NCI-H226 (cell line): Measurements from ENCODE around the gene MROH2A.
A peak's percentile ranks its signal among the peaks of the same experiment; 100 is the strongest.

Experiments
- DNase-seq: peaks from one replicate; pipeline ENCODE4 v3.0.0-alpha.2; 2015

Gene MROH2A

DNA sequence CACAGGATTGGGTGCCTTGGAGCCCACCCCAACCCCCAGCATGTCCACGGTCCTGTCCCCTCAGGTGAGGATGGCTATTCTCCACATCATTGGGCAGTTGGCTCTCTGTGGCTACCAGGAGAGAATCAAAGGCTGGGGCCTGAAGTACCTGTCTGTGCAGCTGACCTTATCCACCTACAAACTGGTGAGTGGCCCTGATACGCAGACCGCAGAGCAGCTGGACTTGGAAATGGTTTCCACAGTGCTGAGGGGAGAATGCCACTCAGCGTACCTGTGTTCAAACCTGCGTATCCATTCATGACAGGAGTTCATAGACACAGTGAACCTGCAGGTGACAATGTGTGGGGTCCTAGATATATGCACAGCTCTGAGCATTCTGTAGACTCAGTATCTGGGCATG lies 21.6 kb downstream of the MROH2A start:
- no peak for DNase-seq

DNA sequence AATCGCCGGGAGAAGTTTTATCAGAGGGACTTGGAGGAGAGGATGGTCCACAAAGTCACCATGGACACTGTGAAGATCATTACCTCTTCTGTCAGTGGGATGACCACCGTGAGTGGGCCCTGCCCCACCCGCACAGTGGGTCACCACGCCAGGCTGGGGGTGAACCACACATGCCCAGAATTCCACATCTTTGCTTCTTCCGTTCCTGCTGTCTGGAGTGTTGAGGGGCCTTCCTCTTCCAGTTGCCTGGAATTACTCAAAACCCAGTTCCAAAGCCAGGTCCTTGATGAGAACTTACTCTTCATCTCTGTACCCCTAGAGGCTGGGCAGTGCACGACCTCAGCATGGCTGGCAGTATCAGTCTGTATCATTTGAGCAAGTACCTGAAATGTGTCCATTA lies 22.1 kb downstream of the MROH2A start:
- no peak for DNase-seq

- DNase-seq = peak; percentile 36
These were observed 23.4 kb downstream of the MROH2A start for GRCh38 chr2:233801357-233802131.

DNA sequence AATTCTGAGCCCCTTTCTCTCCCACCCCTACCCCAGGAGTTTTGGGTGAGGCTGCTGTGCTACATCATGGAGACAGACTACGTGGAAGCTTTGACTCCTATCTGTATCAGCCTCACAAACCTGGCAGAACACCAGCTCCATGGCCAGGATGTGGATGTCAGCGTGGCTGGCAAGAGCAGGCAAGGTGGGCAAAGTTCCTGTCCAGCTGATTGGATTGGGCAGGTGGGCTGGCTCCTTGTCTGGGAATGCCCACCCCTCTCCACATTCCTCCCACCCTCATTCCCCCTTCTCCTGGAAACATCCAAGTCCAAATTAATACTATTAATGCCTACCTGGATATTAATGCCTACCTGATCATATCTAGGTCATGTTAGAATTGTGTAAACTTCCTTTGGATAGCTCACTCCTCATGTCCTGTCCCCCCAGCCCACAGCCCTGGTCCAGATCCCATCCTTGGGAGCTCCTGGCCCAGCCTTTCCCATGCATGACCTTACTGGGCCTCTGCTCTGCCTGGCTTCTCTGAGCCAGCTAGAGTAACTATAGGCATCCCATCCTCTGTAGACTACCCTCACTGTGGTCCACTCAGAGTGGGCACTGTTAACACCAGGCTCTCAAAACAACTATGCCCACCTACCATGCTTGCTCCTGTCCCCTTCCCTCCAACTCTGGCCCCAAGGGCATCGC lies 24.1 kb downstream of the MROH2A start:
- no peak for DNase-seq

- no peak for DNase-seq
These were observed 25.3 kb downstream of the MROH2A start for GRCh38 chr2:233803292-233803911.

DNA sequence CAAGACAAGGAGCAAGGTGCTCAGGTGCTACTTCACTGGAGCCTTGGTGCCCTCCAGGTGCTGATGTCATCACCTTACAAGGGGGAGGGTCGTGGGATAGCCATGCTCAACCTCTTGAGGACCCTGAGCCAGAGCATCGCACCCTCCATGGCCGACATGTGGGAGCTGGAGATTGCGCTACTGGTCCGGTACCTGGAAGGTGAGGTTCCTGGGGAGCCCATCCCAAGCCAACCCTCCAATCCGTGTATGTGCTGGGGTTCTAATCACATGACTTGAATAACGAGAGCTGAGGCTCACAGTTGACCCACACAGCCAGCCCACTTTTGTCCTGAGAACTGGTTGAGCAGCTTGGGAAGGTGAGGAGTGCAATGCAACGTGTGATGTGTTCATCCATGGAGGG lies 25.9 kb downstream of the MROH2A start:
- DNase-seq = no peak

- no peak for DNase-seq
These were observed 29.2 kb downstream of the MROH2A start for GRCh38 chr2:233807215-233807865.

GRCh38 chr2:233807966-233808935 lies 30.1 kb downstream of the MROH2A start:
- no peak for DNase-seq

DNA sequence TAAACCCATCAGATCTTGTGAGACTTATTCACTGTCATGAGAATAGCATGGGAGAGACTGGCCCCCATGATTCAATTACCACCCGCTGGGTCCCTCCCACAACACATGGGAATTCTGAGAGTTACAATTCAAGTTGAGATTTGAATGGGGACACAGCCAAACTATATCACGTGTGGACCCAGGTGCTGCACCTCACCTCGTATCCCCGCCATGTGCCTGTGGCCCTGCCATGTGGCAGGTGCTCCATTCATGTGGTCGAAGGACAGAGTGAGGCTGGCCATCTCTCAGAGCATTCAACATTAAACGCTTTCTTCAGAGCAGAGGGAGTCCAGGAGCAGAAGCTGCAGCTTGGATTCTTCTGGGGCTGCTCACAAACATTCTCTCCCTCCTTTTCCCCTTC lies 32.3 kb downstream of the MROH2A start:
- no peak for DNase-seq

- DNase-seq = no peak
These were observed 33.0 kb downstream of the MROH2A start for GRCh38 chr2:233811087-233811486.

DNA sequence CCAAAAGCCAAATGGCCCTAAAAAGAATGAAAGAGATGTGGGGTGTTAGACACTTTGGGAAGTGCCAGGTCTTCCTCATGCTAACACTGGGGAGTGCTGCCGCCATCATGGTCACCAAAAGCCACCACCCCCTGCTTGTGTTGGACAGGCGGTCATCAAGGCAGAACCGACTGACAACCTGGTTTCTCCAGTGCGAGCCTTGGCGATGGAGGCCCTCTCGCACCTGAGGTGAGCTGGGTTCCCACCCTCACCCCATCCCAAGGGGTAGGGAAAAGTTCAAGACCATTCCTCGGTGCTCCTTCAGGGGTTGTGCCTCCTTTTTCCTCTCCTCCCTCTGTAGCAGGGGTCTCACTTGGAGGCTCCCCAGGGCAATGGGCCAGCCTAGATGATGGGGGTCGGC lies 33.6 kb downstream of the MROH2A start:
- DNase-seq = no peak

- DNase-seq = no peak
These were observed 35.3 kb downstream of the MROH2A start for GRCh38 chr2:233813236-233814055.

DNA sequence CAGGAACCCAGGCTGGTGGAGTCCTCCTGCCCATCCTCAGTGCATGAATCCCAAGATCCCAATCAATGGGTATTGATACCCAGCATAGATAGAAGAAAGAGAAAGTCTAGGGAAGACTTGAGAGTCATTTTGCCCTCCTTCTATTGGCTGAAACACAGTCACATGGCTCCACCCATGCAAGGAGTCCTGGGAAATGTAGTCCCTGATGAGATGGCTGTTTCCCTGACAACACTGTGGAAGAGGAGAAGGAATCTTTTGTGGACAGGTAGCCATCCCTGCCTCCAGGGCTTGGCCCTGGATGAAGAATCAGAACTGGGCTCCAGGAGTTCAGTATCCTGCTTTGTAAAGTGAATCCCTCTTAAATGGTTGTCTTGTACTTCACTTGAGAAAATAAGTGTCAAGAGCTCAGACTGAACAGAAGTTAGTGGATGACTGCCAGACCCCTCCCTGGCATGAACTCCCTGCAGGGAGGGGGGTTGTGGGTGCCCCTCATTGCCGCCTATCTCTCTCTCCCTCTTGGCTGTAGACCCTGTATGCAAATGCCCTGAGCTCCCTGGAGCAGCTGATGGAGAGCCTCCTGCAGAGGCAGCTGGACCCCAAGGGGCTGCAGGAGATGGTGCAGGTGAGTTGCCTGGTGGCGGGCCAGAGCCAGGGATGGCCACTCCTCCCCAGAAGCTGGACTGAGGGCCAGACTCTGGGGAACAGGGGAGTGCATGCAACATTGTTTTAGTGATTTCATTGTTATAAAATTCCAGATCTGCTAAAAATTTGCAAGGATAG lies 36.1 kb downstream of the MROH2A start:
- DNase-seq = no peak

DNA sequence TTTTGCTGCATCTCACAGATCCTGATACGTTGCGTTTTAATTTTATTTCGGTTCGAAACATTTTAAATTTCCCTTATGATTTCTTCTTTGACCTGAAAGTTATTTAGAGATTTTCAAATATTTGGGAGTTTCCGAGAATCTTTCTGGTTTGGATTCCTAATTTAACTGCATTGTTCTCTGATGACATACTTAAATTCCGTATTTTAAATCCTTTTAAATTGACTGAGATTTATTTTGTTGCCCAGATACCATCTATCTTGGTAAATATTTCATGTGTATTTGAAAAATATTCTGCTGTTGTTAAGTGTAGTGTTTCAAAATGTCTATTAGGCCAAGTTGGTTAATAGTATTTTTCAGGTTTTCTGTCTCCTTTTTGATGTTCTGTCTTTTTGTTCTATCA lies 37.7 kb downstream of the MROH2A start:
- DNase-seq = no peak

DNA sequence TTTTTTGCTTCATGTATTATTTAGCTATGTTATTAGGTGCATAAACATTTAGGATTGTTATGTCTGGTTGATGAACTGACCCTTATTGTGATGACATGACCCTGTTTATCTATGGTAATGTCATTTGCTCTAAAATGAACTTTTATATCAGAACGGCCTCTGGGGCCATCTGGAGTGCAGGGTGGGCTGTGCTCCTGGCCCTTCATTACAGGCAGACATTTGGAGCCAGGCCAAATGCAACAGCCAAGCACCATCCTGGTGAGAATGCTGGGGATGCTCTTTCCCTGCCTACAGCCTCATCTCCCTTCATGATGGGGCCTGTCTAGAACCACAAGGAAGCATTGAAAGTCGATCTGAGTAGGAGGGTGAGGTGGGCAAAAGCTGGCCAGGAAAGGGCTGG lies 38.2 kb downstream of the MROH2A start:
- no peak for DNase-seq

DNA sequence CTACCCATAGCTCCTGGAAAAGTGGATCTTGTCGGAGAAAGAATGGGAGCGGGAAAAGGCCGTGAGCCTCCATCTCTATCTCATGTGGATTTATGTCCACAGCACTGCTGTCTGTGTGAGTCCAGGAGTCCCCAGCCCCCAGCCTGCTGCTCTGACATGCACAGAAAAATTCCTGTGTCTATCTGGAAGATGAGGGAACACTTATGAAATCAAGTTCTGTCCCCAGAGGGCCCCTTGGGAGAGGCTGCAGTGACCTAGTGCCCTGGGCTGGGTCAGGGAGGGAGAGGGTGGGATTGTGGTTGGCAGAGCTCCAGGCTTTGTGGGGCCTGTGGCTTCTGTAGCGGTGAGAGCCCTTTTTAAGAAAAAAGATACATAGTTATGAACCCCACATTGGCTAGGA lies 38.6 kb downstream of the MROH2A start:
- no peak for DNase-seq

- DNase-seq = no peak
These were observed 39.3 kb downstream of the MROH2A start for GRCh38 chr2:233817361-233817911.

DNA sequence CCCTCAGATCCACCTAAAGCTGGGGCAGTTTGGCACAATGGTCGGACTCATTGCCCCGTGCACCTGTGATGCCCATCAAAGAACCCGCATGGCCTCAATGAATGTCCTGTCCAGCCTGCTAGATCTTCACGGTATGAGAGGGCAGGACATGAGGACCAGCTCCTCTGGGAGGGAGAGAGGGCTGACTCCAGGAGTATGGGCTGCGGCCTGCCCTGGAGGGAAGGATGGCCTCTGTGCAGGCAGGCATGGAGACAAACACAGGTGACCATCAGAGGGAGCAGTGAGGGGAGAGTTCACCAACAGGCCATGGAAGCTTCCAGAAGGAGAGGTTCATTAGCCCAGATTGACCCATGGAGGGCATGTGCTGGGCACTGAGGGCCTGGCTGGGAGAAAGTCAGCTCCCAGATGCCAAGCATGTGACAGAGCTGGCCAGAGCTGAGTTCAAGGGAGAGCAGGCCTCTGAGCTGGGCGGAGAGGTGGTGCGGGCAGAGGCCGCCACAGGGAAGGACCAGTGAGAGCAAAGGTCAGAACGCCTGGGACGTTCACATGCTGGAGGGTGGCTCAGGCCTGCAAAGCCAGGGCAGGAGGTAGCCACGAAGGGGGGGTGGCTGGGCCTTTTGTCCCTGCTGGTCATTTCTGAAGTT lies 40.0 kb downstream of the MROH2A start:
- DNase-seq = no peak
